Neural progenitor cell (in vitro differentiated cells): Measurements from ENCODE around the gene DOCK11.

Experiments used
- EZH2 ChIP-seq: fragments of 200-600 bp; sonication (generic); IDR thresholded peaks from 2 replicates; pipeline ENCODE4 v1.6.1; 2017; ENCODE audit warnings: antibody characterized with exemption, mild to moderate bottlenecking, moderate library complexity
- TF ChIP-seq, protein P1 (sequence below): fragments of 200-600 bp; sonication (generic); IDR thresholded peaks from 2 replicates; pipeline ENCODE4 v1.5.1; 2017; ENCODE audit warnings: antibody characterized with exemption, mild to moderate bottlenecking

- no peak for TF ChIP-seq EZH2
- TF ChIP-seq, protein P1, sequence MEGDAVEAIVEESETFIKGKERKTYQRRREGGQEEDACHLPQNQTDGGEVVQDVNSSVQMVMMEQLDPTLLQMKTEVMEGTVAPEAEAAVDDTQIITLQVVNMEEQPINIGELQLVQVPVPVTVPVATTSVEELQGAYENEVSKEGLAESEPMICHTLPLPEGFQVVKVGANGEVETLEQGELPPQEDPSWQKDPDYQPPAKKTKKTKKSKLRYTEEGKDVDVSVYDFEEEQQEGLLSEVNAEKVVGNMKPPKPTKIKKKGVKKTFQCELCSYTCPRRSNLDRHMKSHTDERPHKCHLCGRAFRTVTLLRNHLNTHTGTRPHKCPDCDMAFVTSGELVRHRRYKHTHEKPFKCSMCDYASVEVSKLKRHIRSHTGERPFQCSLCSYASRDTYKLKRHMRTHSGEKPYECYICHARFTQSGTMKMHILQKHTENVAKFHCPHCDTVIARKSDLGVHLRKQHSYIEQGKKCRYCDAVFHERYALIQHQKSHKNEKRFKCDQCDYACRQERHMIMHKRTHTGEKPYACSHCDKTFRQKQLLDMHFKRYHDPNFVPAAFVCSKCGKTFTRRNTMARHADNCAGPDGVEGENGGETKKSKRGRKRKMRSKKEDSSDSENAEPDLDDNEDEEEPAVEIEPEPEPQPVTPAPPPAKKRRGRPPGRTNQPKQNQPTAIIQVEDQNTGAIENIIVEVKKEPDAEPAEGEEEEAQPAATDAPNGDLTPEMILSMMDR: no peak
Measured at GRCh38 chrX:118577041-118577440, 81.4 kb downstream of the DOCK11 start.
